Middle frontal gyrus (tissue), 1 donor: ENCODE data around the gene B4GALT6.

Experiments used
- DNase-seq: peaks from one replicate; pipeline ENCODE4 v3.0.0-alpha.2; 2015; ENCODE audit warnings: low spot score; ENCODE audit errors: extremely low spot score

The B4GALT6 gene

GRCh38 chr18:31596081-31596872 lies 88.1 kb downstream of the B4GALT6 start:
- DNase-seq, result no peak

GRCh38 chr18:31595121-31595771 lies 89.1 kb downstream of the B4GALT6 start:
- no peak for DNase-seq

- no peak for DNase-seq
These were observed 91.7 kb downstream of the B4GALT6 start for GRCh38 chr18:31592506-31593157.

- DNase-seq, result no peak
These were observed 92.8 kb downstream of the B4GALT6 start, which contains the start of gene TTR for GRCh38 chr18:31591628-31592027. TSS of gene TTR (plus strand) at chr18:31591877. CDS start at chr18:31591903, 26 bp downstream.

GRCh38 chr18:31591113-31591512 lies 93.3 kb downstream of the B4GALT6 start:
- no peak for DNase-seq

GRCh38 chr18:31590570-31590969 lies 93.8 kb downstream of the B4GALT6 start:
- DNase-seq, result no peak

- no peak for DNase-seq
These were observed 96.9 kb downstream of the B4GALT6 start for GRCh38 chr18:31587529-31587928.

GRCh38 chr18:31586616-31587015 lies 97.8 kb downstream of the B4GALT6 start:
- no peak for DNase-seq

GRCh38 chr18:31585991-31586390 lies 98.4 kb downstream of the B4GALT6 start:
- no peak for DNase-seq

- DNase-seq, result no peak
These were observed 101.1 kb downstream of the B4GALT6 start for GRCh38 chr18:31583185-31583854.

GRCh38 chr18:31581498-31582197 lies 102.7 kb downstream of the B4GALT6 start:
- peak; percentile 6 for DNase-seq

- DNase-seq, result no peak
These were observed 105.0 kb downstream of the B4GALT6 start for GRCh38 chr18:31579375-31579774.

GRCh38 chr18:31578126-31578525 lies 106.3 kb downstream of the B4GALT6 start:
- no peak for DNase-seq

- no peak for DNase-seq
These were observed 107.2 kb downstream of the B4GALT6 start for GRCh38 chr18:31577195-31577594.

GRCh38 chr18:31576670-31577069 lies 107.7 kb downstream of the B4GALT6 start:
- no peak for DNase-seq

GRCh38 chr18:31575515-31576257 lies 108.7 kb downstream of the B4GALT6 start:
- DNase-seq, result no peak

GRCh38 chr18:31574359-31574758 lies 110.0 kb downstream of the B4GALT6 start:
- no peak for DNase-seq
